Neutrophil (primary cell): ENCODE data around the gene NBAS.

Experiments used
- H3K27ac ChIP-seq: fragments of 200-600 bp; sonication (generic); 2 replicates; pipeline ENCODE4 v1.5.1; 2016; ENCODE audit warnings: mild to moderate bottlenecking, moderate library complexity
- H3K27me3 ChIP-seq: fragments of 200-600 bp; sonication (generic); 2 replicates; pipeline ENCODE4 v1.6.0; 2016; ENCODE audit warnings: mild to moderate bottlenecking
- H3K36me3 ChIP-seq: fragments of 200-600 bp; sonication (generic); 2 replicates; pipeline ENCODE4 v1.5.1; 2017
- H3K4me1 ChIP-seq, 2 experiments: fragments of 200-600 bp in 1 of 2; sonication (generic) in 1 of 2; 1 replicate in 1 of 2; 2 replicates in 1 of 2; pipeline versions ENCODE4 v1.5.1 to v1.6.1; 2013 to 2016; ENCODE audit warnings: low read depth in 1 of 2, low read length in 1 of 2, mild to moderate bottlenecking in 1 of 2, moderate library complexity in 1 of 2; ENCODE audit not compliant: control insufficient read depth in 1 of 2, insufficient read depth in 1 of 2
- H3K4me3 ChIP-seq, 2 experiments: fragments of 200-600 bp in 1 of 2; sonication (generic) in 1 of 2; 1 replicate in 1 of 2; 2 replicates in 1 of 2; pipeline ENCODE4 v1.5.1; 2013 to 2016; ENCODE audit warnings: low read depth in 1 of 2, low read length in 1 of 2, mild to moderate bottlenecking in 1 of 2, moderate library complexity in 1 of 2
- H3K9me3 ChIP-seq: fragments of 200-600 bp; sonication (generic); 2 replicates; pipeline ENCODE4 v1.5.1; 2016
- TF ChIP-seq, protein P1 (sequence below): fragments of 200-600 bp; sonication (generic); IDR thresholded peaks from 2 replicates; pipeline ENCODE4 v1.5.1; 2016; ENCODE audit warnings: antibody characterized with exemption

Gene NBAS

DNA sequence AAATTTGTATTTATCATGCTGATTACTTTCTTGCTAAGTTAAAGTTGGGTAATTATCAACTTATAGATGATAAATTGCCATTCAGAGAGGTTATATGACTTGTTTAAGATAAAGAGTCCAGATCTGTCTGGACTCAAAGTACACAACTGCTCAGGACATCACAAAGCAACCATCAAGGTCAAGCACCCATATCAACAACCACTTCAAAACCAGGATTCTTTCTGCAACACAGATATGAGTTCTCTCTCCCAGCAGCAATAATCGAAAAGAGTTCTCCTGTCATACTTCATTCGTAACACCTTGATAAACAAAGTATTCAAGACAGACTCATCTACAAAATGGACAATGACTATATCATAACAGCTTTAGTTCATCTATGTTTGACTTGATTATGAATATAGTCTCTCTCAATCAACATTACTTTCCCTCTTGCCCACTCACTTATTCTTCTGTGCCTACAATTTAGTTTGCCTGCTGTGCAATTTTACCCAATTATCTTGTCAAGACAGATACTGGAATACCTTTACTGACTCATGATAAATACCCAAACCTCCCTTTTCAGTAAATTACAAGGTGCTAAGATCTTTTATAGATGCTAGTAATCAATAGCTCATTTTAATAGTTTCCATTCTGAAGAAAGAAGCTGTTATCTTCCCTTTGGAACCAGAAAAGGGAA lies 281.8 kb downstream of the NBAS start:
- TF ChIP-seq, protein P1, sequence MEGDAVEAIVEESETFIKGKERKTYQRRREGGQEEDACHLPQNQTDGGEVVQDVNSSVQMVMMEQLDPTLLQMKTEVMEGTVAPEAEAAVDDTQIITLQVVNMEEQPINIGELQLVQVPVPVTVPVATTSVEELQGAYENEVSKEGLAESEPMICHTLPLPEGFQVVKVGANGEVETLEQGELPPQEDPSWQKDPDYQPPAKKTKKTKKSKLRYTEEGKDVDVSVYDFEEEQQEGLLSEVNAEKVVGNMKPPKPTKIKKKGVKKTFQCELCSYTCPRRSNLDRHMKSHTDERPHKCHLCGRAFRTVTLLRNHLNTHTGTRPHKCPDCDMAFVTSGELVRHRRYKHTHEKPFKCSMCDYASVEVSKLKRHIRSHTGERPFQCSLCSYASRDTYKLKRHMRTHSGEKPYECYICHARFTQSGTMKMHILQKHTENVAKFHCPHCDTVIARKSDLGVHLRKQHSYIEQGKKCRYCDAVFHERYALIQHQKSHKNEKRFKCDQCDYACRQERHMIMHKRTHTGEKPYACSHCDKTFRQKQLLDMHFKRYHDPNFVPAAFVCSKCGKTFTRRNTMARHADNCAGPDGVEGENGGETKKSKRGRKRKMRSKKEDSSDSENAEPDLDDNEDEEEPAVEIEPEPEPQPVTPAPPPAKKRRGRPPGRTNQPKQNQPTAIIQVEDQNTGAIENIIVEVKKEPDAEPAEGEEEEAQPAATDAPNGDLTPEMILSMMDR, result no peak
- H3K27me3 ChIP-seq, result no peaks in the 10 kb centered on the region

GRCh38 chr2:15278296-15278695 lies 282.8 kb downstream of the NBAS start:
- Histone ChIP-seq H3K4me1 (peaks cover 0 to 6% of the 10 kb centered on the region in 2 experiments), H3K4me3 (no peak overlapping the region), H3K36me3 (peaks cover 15% of the 10 kb centered on the region), H3K9me3 (no peaks in the 10 kb centered on the region), H3K27me3 (no peaks in the 10 kb centered on the region), H3K27ac (no peak overlapping the region)
- TF ChIP-seq, protein P1, result no peak

More for the DNA sequence above, 281.8 kb downstream of the NBAS start:
- no peak overlapping the region for H3K4me3 ChIP-seq
- no peaks in the 10 kb centered on the region for H3K9me3 ChIP-seq
- H3K36me3 ChIP-seq, result peaks cover 13% of the 10 kb centered on the region
- no peak overlapping the region for H3K27ac ChIP-seq
- H3K4me1 ChIP-seq, result peaks cover 0 to 6% of the 10 kb centered on the region in 2 experiments

GRCh38 chr2:15275346-15275745 lies 285.8 kb downstream of the NBAS start:
- H3K27ac ChIP-seq, result no peak overlapping the region
- H3K9me3 ChIP-seq, result no peaks in the 10 kb centered on the region
- peaks cover 0 to 6% of the 10 kb centered on the region in 2 experiments for H3K4me1 ChIP-seq
- no peaks in the 10 kb centered on the region for H3K27me3 ChIP-seq
- peaks cover 15% of the 10 kb centered on the region for H3K36me3 ChIP-seq
- TF ChIP-seq, protein P1, result no peak
- H3K4me3 ChIP-seq, result no peak overlapping the region

GRCh38 chr2:15273452-15273851 lies 287.7 kb downstream of the NBAS start:
- Histone ChIP-seq H3K27ac (no peak overlapping the region), H3K4me3 (no peak overlapping the region), H3K9me3 (no peaks in the 10 kb centered on the region), H3K27me3 (no peaks in the 10 kb centered on the region), H3K36me3 (peaks cover 15% of the 10 kb centered on the region), H3K4me1 (peaks cover 0 to 4% of the 10 kb centered on the region in 2 experiments)
- TF ChIP-seq, protein P1, result no peak

DNA sequence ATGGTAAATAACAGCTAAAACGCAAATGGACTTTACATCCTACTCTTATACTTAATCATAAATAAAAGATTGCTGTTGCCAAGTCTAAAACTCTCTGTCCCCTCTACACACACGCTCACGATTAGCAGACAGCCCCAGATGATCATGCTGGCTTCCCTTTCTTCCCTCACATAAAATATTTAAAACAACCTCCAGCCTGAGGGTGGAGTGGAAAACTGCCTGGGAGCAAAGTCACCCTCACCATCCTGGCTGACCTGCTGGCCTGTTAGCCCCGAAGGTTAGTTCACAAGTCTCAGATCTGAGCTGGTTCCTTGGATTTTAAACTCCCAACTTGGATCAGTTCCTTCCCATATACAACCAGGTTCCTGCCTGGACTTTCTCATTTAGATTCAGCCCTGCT lies 288.2 kb downstream of the NBAS start:
- H3K4me3 ChIP-seq, result no peak overlapping the region
- no peaks in the 10 kb centered on the region for H3K4me1 ChIP-seq
- no peaks in the 10 kb centered on the region for H3K27me3 ChIP-seq
- no peaks in the 10 kb centered on the region for H3K9me3 ChIP-seq
- peaks cover 15% of the 10 kb centered on the region for H3K36me3 ChIP-seq
- TF ChIP-seq, protein P1, result no peak
- H3K27ac ChIP-seq, result no peak overlapping the region
